ENCODE measurements around the gene YAF2.

The YAF2 gene

GRCh38 chr12:42282294-42282693 is 44.2 kb upstream of the YAF2 start:
- DNase-seq (ENCODE audit: low read depth) = no peak

GRCh38 chr12:42281844-42282243 is 43.8 kb upstream of the YAF2 start:
- H3K4me3 ChIP-seq (ENCODE audit: low read depth, low read length) = no peak overlapping the region
- TF ChIP-seq CTCF (IDR thresholded peaks at IDR 0.05; ENCODE audit: control insufficient read depth, extremely low read depth, insufficient read depth) = no peak
- no peak for DNase-seq (ENCODE audit: low read depth)

More at GRCh38 chr12:42282294-42282693, 44.2 kb upstream of the YAF2 start:
- no peak overlapping the region for H3K4me3 ChIP-seq (ENCODE audit: low read depth, low read length)
- no peak for TF ChIP-seq CTCF (IDR thresholded peaks at IDR 0.05; ENCODE audit: control insufficient read depth, extremely low read depth, insufficient read depth)

GRCh38 chr12:42281278-42281677 is 43.2 kb upstream of the YAF2 start:
- DNase-seq (ENCODE audit: low read depth) = peak; percentile 46
- TF ChIP-seq CTCF (IDR thresholded peaks at IDR 0.05; ENCODE audit: control insufficient read depth, extremely low read depth, insufficient read depth) = no peak
- no peak overlapping the region for H3K4me3 ChIP-seq (ENCODE audit: low read depth, low read length)

- no peak for TF ChIP-seq CTCF (IDR thresholded peaks at IDR 0.05; ENCODE audit: control insufficient read depth, extremely low read depth, insufficient read depth)
- H3K4me3 ChIP-seq (ENCODE audit: low read depth, low read length) = no peak overlapping the region
- no peak for DNase-seq (ENCODE audit: low read depth)
Measured at GRCh38 chr12:42278128-42278510, 40.1 kb upstream of the YAF2 start.

- no peak for TF ChIP-seq CTCF (IDR thresholded peaks at IDR 0.05; ENCODE audit: control insufficient read depth, extremely low read depth, insufficient read depth)
- no peak for DNase-seq (ENCODE audit: low read depth)
Measured at GRCh38 chr12:42277396-42278127, 39.5 kb upstream of the YAF2 start.

GRCh38 chr12:42275499-42275898 is 37.5 kb upstream of the YAF2 start:
- no peak overlapping the region for H3K4me3 ChIP-seq (ENCODE audit: low read depth, low read length)
- DNase-seq (ENCODE audit: low read depth) = no peak
- no peak for TF ChIP-seq CTCF (IDR thresholded peaks at IDR 0.05; ENCODE audit: control insufficient read depth, extremely low read depth, insufficient read depth)

More at GRCh38 chr12:42277396-42278127, 39.5 kb upstream of the YAF2 start:
- H3K4me3 ChIP-seq (ENCODE audit: low read depth, low read length) = no peak overlapping the region

GRCh38 chr12:42273706-42274105 is 35.7 kb upstream of the YAF2 start:
- no peak overlapping the region for H3K4me3 ChIP-seq (ENCODE audit: low read depth, low read length)
- no peak for TF ChIP-seq CTCF (IDR thresholded peaks at IDR 0.05; ENCODE audit: control insufficient read depth, extremely low read depth, insufficient read depth)
- DNase-seq (ENCODE audit: low read depth) = no peak

Measured in LNCaP clone FGC (cell line).